Coronary artery (tissue), 2 donors: Measurements from ENCODE around the gene KDM3A.

ENCODE experiments used
- DNase-seq: peaks from one replicate; pipeline ENCODE4 v3.0.0-alpha.2; 2017; ENCODE audit warnings: low spot score
- H3K27ac ChIP-seq, 2 donors: fragments of 200-600 bp; sonication (generic); one replicate each; pipeline ENCODE4 v1.5.1; 2016 to 2019
- H3K4me3 ChIP-seq: fragments of 200-600 bp; sonication (generic); 2 replicates; pipeline ENCODE4 v1.5.1; 2016; ENCODE audit warnings: mild to moderate bottlenecking, moderate library complexity
- TF ChIP-seq, protein P1 (sequence below): fragments of 200-600 bp; sonication (generic); IDR thresholded peaks from one replicate; pipeline ENCODE4 v1.5.1; 2019; ENCODE audit warnings: antibody characterized with exemption

The KDM3A gene

DNA sequence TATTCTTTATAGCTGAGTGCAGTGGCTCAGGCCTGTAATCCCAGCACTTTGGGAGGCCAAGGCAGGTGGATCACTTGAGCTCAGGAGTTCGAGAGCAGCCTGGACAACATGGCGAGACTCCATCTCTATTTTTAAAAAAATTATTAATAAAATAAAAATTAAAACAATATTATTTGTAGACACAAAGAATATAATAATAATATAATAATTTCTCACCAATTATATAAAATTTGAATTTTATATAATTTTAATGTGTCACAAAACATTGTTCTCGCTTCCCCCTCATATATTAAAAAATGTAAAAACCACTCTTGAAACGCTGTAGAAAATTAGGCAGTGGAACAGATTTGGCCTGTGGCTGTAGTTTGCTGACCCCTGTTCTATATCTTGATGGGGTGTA lies 5.6 kb upstream of the KDM3A start:
- no peak for DNase-seq
- Histone ChIP-seq H3K27ac (no peak overlapping the region), H3K4me3 (no peak overlapping the region)
- TF ChIP-seq, protein P1, sequence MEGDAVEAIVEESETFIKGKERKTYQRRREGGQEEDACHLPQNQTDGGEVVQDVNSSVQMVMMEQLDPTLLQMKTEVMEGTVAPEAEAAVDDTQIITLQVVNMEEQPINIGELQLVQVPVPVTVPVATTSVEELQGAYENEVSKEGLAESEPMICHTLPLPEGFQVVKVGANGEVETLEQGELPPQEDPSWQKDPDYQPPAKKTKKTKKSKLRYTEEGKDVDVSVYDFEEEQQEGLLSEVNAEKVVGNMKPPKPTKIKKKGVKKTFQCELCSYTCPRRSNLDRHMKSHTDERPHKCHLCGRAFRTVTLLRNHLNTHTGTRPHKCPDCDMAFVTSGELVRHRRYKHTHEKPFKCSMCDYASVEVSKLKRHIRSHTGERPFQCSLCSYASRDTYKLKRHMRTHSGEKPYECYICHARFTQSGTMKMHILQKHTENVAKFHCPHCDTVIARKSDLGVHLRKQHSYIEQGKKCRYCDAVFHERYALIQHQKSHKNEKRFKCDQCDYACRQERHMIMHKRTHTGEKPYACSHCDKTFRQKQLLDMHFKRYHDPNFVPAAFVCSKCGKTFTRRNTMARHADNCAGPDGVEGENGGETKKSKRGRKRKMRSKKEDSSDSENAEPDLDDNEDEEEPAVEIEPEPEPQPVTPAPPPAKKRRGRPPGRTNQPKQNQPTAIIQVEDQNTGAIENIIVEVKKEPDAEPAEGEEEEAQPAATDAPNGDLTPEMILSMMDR = no peak

- DNase-seq = no peak
- Histone ChIP-seq H3K27ac (no peak overlapping the region), H3K4me3 (no peak overlapping the region)
- TF ChIP-seq, protein P1 = no peak
These were observed 4.8 kb upstream of the KDM3A start for GRCh38 chr2:86436328-86436727.

DNA sequence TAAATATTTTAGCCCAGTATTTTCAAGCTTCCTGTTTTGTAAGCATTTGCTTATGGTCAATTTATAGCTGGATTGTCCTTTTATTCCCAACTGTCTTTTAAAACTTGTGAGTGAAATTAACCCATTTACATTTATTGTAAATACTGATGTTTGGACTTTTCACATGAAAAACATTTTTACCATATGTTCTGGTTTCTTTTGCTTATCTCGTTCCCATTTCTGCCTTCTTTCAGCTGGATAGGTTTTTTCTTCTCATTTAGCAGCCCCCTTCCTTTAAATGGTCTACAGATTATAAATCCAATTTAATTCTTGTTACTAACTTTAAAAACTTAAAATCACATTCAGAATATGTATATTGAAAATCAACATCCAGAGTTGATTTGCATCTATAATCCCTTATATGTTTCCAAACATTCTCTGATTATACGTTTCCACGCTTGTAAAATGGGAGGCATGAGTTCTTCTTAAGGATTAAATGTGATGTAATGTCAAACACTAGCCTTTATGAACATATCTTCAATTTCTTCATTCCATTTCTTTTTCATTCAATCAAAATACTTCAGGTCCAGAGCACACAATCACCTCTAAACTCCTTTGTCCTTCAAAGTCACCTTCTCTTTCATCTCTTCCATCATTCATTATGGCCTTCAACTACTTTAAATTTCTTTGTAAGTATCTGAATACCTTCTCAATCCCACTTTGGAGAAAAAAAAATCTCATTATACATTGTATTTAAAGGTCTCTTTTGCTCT lies 1.1 kb upstream of the KDM3A start:
- TF ChIP-seq, protein P1 = no peak
- Histone ChIP-seq H3K27ac (peak overlapping the region; percentile 82 to 99), H3K4me3 (peak overlapping the region; percentile 92)
- no peak for DNase-seq

DNA sequence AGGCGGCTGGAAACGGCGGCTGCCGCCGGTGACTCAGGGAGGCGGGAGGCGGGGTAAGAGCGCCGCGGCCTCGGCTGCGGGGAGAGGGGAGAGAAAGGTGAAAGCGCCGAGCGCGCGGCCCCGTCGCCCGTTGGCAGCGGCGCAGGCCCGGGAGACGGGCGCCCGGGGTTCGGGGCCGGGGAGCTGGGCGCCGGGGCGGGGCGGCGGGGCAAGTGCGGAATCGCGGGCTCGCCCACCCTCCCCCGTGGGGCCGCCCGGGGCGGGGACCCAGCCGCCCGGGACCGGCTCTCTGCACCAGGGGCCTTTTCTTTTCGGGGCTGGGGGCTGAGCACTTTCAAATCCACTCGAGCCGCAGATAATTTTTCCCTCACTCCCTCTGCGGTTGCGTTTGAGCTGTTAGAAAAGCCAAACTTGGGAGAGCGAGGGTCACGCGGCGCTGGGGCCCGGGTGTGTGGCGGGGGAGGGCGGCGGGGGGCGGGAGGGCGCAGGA lies 266 bp downstream of the KDM3A start:
- no peak for DNase-seq
- TF ChIP-seq, protein P1 = no peak
- peak overlapping the region; percentile 82 to 99 for H3K27ac ChIP-seq
- H3K4me3 ChIP-seq = peak overlapping the region; percentile 92

DNA sequence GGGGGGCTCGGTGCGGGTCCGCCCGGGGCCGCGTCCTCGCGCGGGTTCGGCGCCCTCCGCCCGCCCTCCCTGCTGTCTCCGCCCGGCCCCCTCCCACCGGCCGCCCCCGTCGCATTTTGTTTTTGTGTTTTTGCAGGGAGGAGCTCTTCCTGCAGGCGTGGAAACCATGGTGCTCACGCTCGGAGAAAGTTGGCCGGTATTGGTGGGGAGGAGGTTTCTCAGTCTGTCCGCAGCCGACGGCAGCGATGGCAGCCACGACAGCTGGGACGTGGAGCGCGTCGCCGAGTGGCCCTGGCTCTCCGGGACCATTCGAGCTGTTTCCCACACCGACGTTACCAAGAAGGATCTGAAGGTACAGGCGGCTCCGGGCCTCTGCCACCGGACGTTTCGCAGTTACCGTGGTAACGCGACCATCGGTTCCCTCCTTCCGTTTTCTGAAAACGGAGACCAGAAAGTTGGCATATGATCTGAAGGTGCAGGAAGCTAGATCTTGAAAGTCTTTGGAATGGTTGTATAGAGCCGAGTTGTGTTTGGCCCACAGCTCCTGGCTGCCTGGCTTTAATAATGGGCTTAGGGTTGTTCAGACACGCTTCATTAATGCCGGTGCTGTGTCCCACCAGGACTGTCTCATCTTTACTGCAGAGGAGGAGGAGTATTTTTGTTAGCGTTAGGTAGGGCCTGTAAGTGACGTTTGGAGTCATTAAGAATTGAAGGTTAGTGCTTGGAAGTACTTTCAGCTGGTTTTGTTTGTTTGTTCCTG lies 891 bp downstream of the KDM3A start:
- DNase-seq = peak; percentile 83
- TF ChIP-seq, protein P1 = no peak
- Histone ChIP-seq H3K27ac (peak overlapping the region; percentile 82 to 99), H3K4me3 (peak overlapping the region; percentile 92)

GRCh38 chr2:86442642-86443005 lies 1.5 kb downstream of the KDM3A start:
- Histone ChIP-seq H3K4me3 (peak overlapping the region; percentile 92), H3K27ac (peak overlapping the region; percentile 82 to 99)
- DNase-seq = peak; percentile 94
- TF ChIP-seq, protein P1 = no peak
